ENCODE measurements around the gene HSPB2. TPM values are rescaled to one million over a fixed set of nuclear protein-coding genes. Genes with fewer than 3 reads are reported as not detected.

The HSPB2 gene
- total RNA-seq, 2 donors from 2014 or later, result not detected

GRCh38 chr11:111960916-111961315 lies 48.4 kb downstream of the HSPB2 start:
- WGBS, 2 donors, result 21 to 27% methylated on average over 5 of the region's 5 CpGs
- no peaks in the 10 kb centered on the region for H3K36me3 ChIP-seq (replicated peaks in 1 of 2; ENCODE audit: insufficient read depth in 1 of 2, low read depth in 2 of 2)
- H3K27ac ChIP-seq, result peak overlapping the region in 3 of 4 donors; percentile 26 to 59 (median 27)
- H3K27me3 ChIP-seq, result no peaks in the 10 kb centered on the region
- H3K4me1 ChIP-seq, result peaks cover 18% of the 10 kb centered on the region
- DNase-seq (peak; percentile 60 to 88 (median 73)), ATAC-seq (peak; percentile 93)
- TF ChIP-seq CTCF (IDR thresholded peaks at IDR 0.05) (no peak), POLR2A (IDR thresholded peaks at IDR 0.05) (peak in 2 of 3 donors; percentile 13 to 24)
- intact Hi-C loops (cut with DNase I), result no loop called here
- no peaks in the 10 kb centered on the region for H3K9me3 ChIP-seq
- no peak overlapping the region for H3K4me3 ChIP-seq

GRCh38 chr11:111961389-111962300 lies 49.1 kb downstream of the HSPB2 start:
- no peak for ATAC-seq
- DNase-seq, result no peak
- intact Hi-C loops (cut with DNase I), result no loop called here
- Histone ChIP-seq H3K9me3 (no peaks in the 10 kb centered on the region), H3K27ac (peak overlapping the region in 3 of 4 donors; percentile 26 to 59 (median 27)), H3K36me3 (replicated peaks in 1 of 2; ENCODE audit: insufficient read depth in 1 of 2, low read depth in 2 of 2) (no peaks in the 10 kb centered on the region), H3K4me3 (no peak overlapping the region), H3K4me1 (peaks cover 18% of the 10 kb centered on the region), H3K27me3 (no peaks in the 10 kb centered on the region)
- TF ChIP-seq POLR2A (IDR thresholded peaks at IDR 0.05) (no peak), CTCF (IDR thresholded peaks at IDR 0.05) (no peak)
- 55 to 58% methylated on average over 6 of the region's 6 CpGs for WGBS, 2 donors

Small RNA genes within 50 kb of the gene (small RNA-seq; reads per million reads assigned to genes)
- gene C11orf52, result not detected
- gene GNG5P3, result not detected
- gene RNA5SP351, result not detected
- gene RPL37AP8, result not detected

Other genes starting within 250 kb of the HSPB2 start
- 10 to 100 TPM; 24.7 to 41.5 TPM for gene PPP2R1B, start 146.3 kb upstream of the HSPB2 start, total RNA-seq
- 10 to 100 TPM; 25.9 to 60.3 TPM for gene ALG9, start 41.2 kb upstream of the HSPB2 start, total RNA-seq
- 1 to 10 TPM in 1 of 2 donors, not detected in 1; 2.1 TPM for gene FDXACB1, start 33.6 kb upstream of the HSPB2 start, total RNA-seq
- 10 to 100 TPM in 1 of 2 donors, 1 to 10 TPM in 1; 7.8 to 31.6 TPM for gene CFAP68, start 33.2 kb upstream of the HSPB2 start, total RNA-seq
- 10 to 100 TPM; 10.4 to 61.0 TPM for gene CRYAB, start 964 bp upstream of the HSPB2 start, total RNA-seq
- 10 to 100 TPM in 1 of 2 donors, 1 to 10 TPM in 1; 4.6 to 14.8 TPM for gene C11orf52, start 6.2 kb downstream of the HSPB2 start, total RNA-seq
- 10 to 100 TPM; 14.0 to 23.4 TPM for gene DIXDC1, start 24.6 kb downstream of the HSPB2 start, total RNA-seq
- gene DLAT, start 112.7 kb downstream of the HSPB2 start, total RNA-seq, result 10 to 100 TPM; 10.4 to 10.5 TPM
- 1 to 10 TPM in 1 of 2 donors, not detected in 1; 1.3 TPM for gene PIH1D2, start 161.3 kb downstream of the HSPB2 start, total RNA-seq
- 10 to 100 TPM in 1 of 2 donors, 1 to 10 TPM in 1; 8.3 to 10.5 TPM for gene NKAPD1, start 161.6 kb downstream of the HSPB2 start, total RNA-seq
- 1 to 10 TPM; 7.5 to 9.6 TPM for gene TIMM8B, start 174.0 kb downstream of the HSPB2 start, total RNA-seq
- 10 to 100 TPM; 27.4 to 68.5 TPM for gene SDHD, start 174.1 kb downstream of the HSPB2 start, total RNA-seq